HepG2 (cell line): ENCODE results near the gene PRDM15. TPM values are rescaled to one million over a fixed set of nuclear protein-coding genes. Genes with fewer than 3 reads are reported as not detected.

Source experiments
- ATAC-seq: fragments of 200-7000 bp; cut with Tn5 transposase; 3 replicates; pipeline ENCODE4 v1.9.1; 2020; ENCODE audit warnings: mild to moderate bottlenecking, moderate library complexity
- BruUV-seq: library from RNA; stranded (reverse); fragments of 400-500 nt; replicated peaks from 2 replicates; lab custom pipeline; 2021; lab: Mats Ljungman, UMichigan
- CTCF ChIA-PET: fragments of 300-600 bp; formaldehyde crosslinking; extraction: SDS; loops from one replicate; lab custom pipeline; 2021; ENCODE audit warnings: low total read pairs, inconsistent platforms, low intra/inter-chr PET ratio; lab: Yijun Ruan, JAX
- POLR2A ChIA-PET: fragments of 350-600 bp; sonication (Branson Sonifier 250); formaldehyde crosslinking; loops from one replicate; lab custom pipeline; 2020; ENCODE audit warnings: antibody characterized with exemption, inconsistent platforms; lab: Yijun Ruan, JAX
- DNase-seq: peaks from one replicate; pipeline ENCODE4 v3.0.0-alpha.2; 2015; ENCODE audit warnings: low spot score
- FAIRE-seq: peaks from 3 replicates; lab custom pipeline; 2011; peaks lifted over from hg19 to GRCh38; lab: Jason Lieb, UNC
- H2AFZ ChIP-seq: one replicate; pipeline ENCODE4 v1.6.1; 2011; ENCODE audit warnings: low read length, inconsistent platforms
- H3K27ac ChIP-seq: fragments of 300-600 bp; 3 replicates; pipeline ENCODE4 v1.8.0; 2011; ENCODE audit warnings: mixed run types, mild to moderate bottlenecking, mixed read lengths, low read length, inconsistent platforms; ENCODE audit not compliant: insufficient read depth; ENCODE audit errors: extremely low read length
- H3K27me3 ChIP-seq, 2 experiments: fragments of 200-600 bp in 1 of 2; 2 replicates in 1 of 2; 3 replicates in 1 of 2; pipeline versions ENCODE4 v1.6.0 to v1.8.0; 2011; ENCODE audit warnings: low read length in 2 of 2, mild to moderate bottlenecking in 2 of 2, moderate library complexity in 2 of 2, inconsistent platforms in 1 of 2; ENCODE audit not compliant: insufficient read depth in 2 of 2, control insufficient read depth in 1 of 2
- H3K36me3 ChIP-seq, 2 experiments: fragments of 200-600 bp in 1 of 2; replicated peaks in 1 of 2; 2 replicates in 1 of 2; 3 replicates in 1 of 2; pipeline versions ENCODE4 v1.5.1 to v1.8.0; 2011; ENCODE audit warnings: low read length in 2 of 2, inconsistent platforms in 1 of 2; ENCODE audit not compliant: insufficient read depth in 2 of 2, control insufficient read depth in 1 of 2
- H3K4me1 ChIP-seq: 2 replicates; pipeline ENCODE4 v1.5.1; 2012; ENCODE audit warnings: low read length, inconsistent platforms; ENCODE audit not compliant: insufficient read depth
- H3K4me2 ChIP-seq: 2 replicates; pipeline ENCODE4 v1.6.0; 2011; ENCODE audit warnings: low read depth, low read length, inconsistent platforms
- H3K4me3 ChIP-seq, 3 experiments: fragments of 200-600 bp in 1 of 3; sonication (generic), shearing (Covaris generic) in 1 of 3; replicated peaks in 1 of 3; 2 replicates each; pipeline ENCODE4 v1.5.1; 2011 to 2016; ENCODE audit warnings: low read length in 3 of 3, inconsistent platforms in 2 of 3, low read depth in 2 of 3, mild to moderate bottlenecking in 2 of 3, control low read depth in 1 of 3, mixed read lengths in 1 of 3; ENCODE audit not compliant: insufficient read depth in 1 of 3
- H3K79me2 ChIP-seq: one replicate; pipeline ENCODE4 v1.6.1; 2011; ENCODE audit warnings: low read length, inconsistent platforms; ENCODE audit not compliant: insufficient read depth
- H3K9ac ChIP-seq: 2 replicates; pipeline ENCODE4 v1.6.0; 2011; ENCODE audit warnings: mild to moderate bottlenecking, low read depth, low read length, inconsistent platforms; ENCODE audit not compliant: insufficient read depth
- H3K9me3 ChIP-seq: 2 replicates; pipeline ENCODE4 v1.5.1; 2012; ENCODE audit warnings: mild to moderate bottlenecking, low read length
- H4K20me1 ChIP-seq: 2 replicates; pipeline ENCODE4 v1.6.0; 2011; ENCODE audit warnings: inconsistent platforms, mild to moderate bottlenecking, low read length, moderate library complexity; ENCODE audit not compliant: insufficient read depth
- CHD4 ChIP-seq: fragments of 200-600 bp; sonication (generic); IDR thresholded peaks from 2 replicates; pipeline ENCODE4 v1.7.0; 2017; ENCODE audit warnings: mild to moderate bottlenecking, low read length, borderline replicate concordance
- CREB1 ChIP-seq, 2 experiments: fragments of 450-650 bp in 1 of 2; IDR thresholded peaks; 2 replicates each; pipeline ENCODE4 v1.6.1; 2016 to 2017; ENCODE audit warnings: control low read depth in 1 of 2, mild to moderate bottlenecking in 1 of 2, missing compliant biosample characterization in 1 of 2, missing genetic modification characterization in 1 of 2
- ERF ChIP-seq: IDR thresholded peaks from 2 replicates; pipeline ENCODE4 v1.6.1; 2018; ENCODE audit warnings: missing biosample characterization, missing genetic modification reagents
- GMEB1 ChIP-seq: sonication (generic); formaldehyde crosslinking; IDR thresholded peaks from 2 replicates; pipeline ENCODE4 v1.5.1; 2020; ENCODE audit warnings: missing genetic modification reagents, mild to moderate bottlenecking, borderline replicate concordance
- HMGXB4 ChIP-seq, 2 experiments: sonication (generic) in 1 of 2; formaldehyde crosslinking in 1 of 2; IDR thresholded peaks; 2 replicates each; pipeline versions ENCODE4 v1.4.0 to v1.6.1; 2018 to 2020; ENCODE audit warnings: missing genetic modification reagents in 2 of 2, borderline replicate concordance in 1 of 2, low read depth in 1 of 2, mild to moderate bottlenecking in 1 of 2, missing biosample characterization in 1 of 2
- POLR2G ChIP-seq: fragments of 200-400 bp; formaldehyde crosslinking; IDR thresholded peaks from 2 replicates; pipeline ENCODE4 v1.6.1; 2018; ENCODE audit warnings: mild to moderate bottlenecking, low read depth, low read length, moderate library complexity
- RAD21 ChIP-seq: fragments of 450-650 bp; formaldehyde crosslinking; IDR thresholded peaks from 2 replicates; pipeline ENCODE4 v1.5.0; 2020; ENCODE audit warnings: mild to moderate bottlenecking
- REST ChIP-seq, 2 experiments: IDR thresholded peaks; 2 replicates each; pipeline ENCODE4 v1.6.1; 2011 to 2012; ENCODE audit warnings: low read length in 2 of 2, borderline replicate concordance in 1 of 2, low read depth in 1 of 2, mild to moderate bottlenecking in 1 of 2, moderate library complexity in 1 of 2
- SAFB2 ChIP-seq: sonication (generic); formaldehyde crosslinking; IDR thresholded peaks from 2 replicates; pipeline ENCODE4 v1.5.1; 2020; ENCODE audit warnings: missing genetic modification reagents, low read depth, mild to moderate bottlenecking, borderline replicate concordance
- SALL2 ChIP-seq: sonication (generic); formaldehyde crosslinking; IDR thresholded peaks from 2 replicates; pipeline ENCODE4 v1.8.1; 2023; ENCODE audit warnings: mild to moderate bottlenecking, missing genetic modification reagents, inconsistent platforms
- SMAD3 ChIP-seq: sonication (generic); formaldehyde crosslinking; IDR thresholded peaks from 2 replicates; pipeline ENCODE4 v1.4.0; 2020; ENCODE audit warnings: missing genetic modification reagents
- TEAD3 ChIP-seq: optimal IDR thresholded peaks from 2 replicates; pipeline ENCODE3; 2016; ENCODE audit warnings: borderline replicate concordance
- ZMYM4 ChIP-seq: sonication (generic); formaldehyde crosslinking; IDR thresholded peaks from 2 replicates; pipeline ENCODE4 v1.8.1; 2023; ENCODE audit warnings: mild to moderate bottlenecking, missing genetic modification reagents
- ZNF44 ChIP-seq: sonication (generic); formaldehyde crosslinking; IDR thresholded peaks from 2 replicates; pipeline ENCODE4 v1.5.1; 2020; ENCODE audit warnings: mild to moderate bottlenecking, missing genetic modification reagents
- WGBS: methylation state at CpG from one replicate; pipeline ENCODE4 v1.1.6; 2017; ENCODE audit warnings: low lambda C conversion rate; 5-methylcytosine and 5-hydroxymethylcytosine counted together
- in situ Hi-C: cut with HindIII; loops from 2 replicates; pipeline ENCODE4 v1.10.0; 2017; ENCODE audit warnings: low pct_unique_long_range_greater_than_20kb; ENCODE audit not compliant: extremely low pct_ligation_motif_present
- intact Hi-C: fragments of 100-400 bp; cut with micrococcal nuclease; formaldehyde crosslinking; loops from one replicate; pipeline ENCODE4 v1.10.0; 2022; ENCODE audit not compliant: unreplicated experiment
- polyA plus RNA-seq, 8 experiments: library from polyadenylated mRNA; depleted of rRNA in 3 of 8; stranded (reverse) in 7 of 8; unstranded in 1 of 8; fragments of >200 nt; fragmentation: Illumina TruSeq in 4 of 8; extraction: Trizol in 4 of 8; gene quantifications; 2 replicates each; pipeline versions ENCODE4 v1.2.1 to v1.2.3, GENCODE V29; 2011 to 2016; ENCODE audit warnings: low read depth in 4 of 8, missing spikeins in 1 of 8, mixed read lengths in 1 of 8; ENCODE audit not compliant: insufficient read depth in 1 of 8
- total RNA-seq, 5 experiments: library from RNA; depleted of rRNA; stranded (reverse); fragments of >200 nt; fragmentation: Illumina TruSeq; extraction: Trizol; gene quantifications; 2 replicates each; pipeline ENCODE4 v1.2.3, GENCODE V29; 2016; ENCODE audit warnings: low read depth in 1 of 5

The PRDM15 gene
- total and polyA plus RNA-seq, 2 of the 13 experiments (the other 11 are each of a cell fraction or from before 2014, with no cell fraction given): 4.0 to 6.9 TPM

- in situ Hi-C loops: no loop called here
- POLR2A ChIA-PET: no interaction called here
- Histone ChIP-seq H3K9ac (no peak overlapping the region), H3K27me3 (no peaks in the 10 kb centered on the region; a peak in 1 of 5 replicates), H3K9me3 (no peaks in the 10 kb centered on the region), H3K79me2 (no peaks in the 10 kb centered on the region), H3K36me3 (peaks cover 4 to 20% of the 10 kb centered on the region in 2 experiments; a peak in 4 of 5 replicates), H4K20me1 (no peaks in the 10 kb centered on the region), H3K4me1 (no peaks in the 10 kb centered on the region), H3K4me2 (no peak overlapping the region)
- DNase-seq (no peak), FAIRE-seq (no peak), ATAC-seq (no peak)
- CTCF ChIA-PET: interaction anchor here (0.8 to 2.6 kb wide), 4 partner anchors 40 to 289 kb away, joined by 3 to 78 read pairs (median 4); no protein-coding TSS in a partner anchor
- BruUV-seq: no TSS peak
- intact Hi-C loops: loop anchor here (1.0 to 5.0 kb wide), 5 partner anchors 39 to 299 kb away; partner anchors contain the start of gene RIPK4
- WGBS: 91% methylated on average over 24 of the region's 24 CpGs
- TF ChIP-seq TEAD3 (CRISPR knock-in tag) (no peak), CREB1 (IDR thresholded peaks at IDR 0.05) (no peak), CREB1 (CRISPR knock-in tag; IDR thresholded peaks at IDR 0.05) (no peak), REST (IDR thresholded peaks at IDR 0.05; ENCODE audit: borderline replicate concordance in 1 of 2, low read depth in 1 of 2, low read length in 2 of 2) (no peak), RAD21 (no peak), SALL2 (no peak), ZMYM4 (CRISPR knock-in tag) (no peak), ZNF44 (CRISPR knock-in tag) (no peak), HMGXB4 (CRISPR knock-in tag; IDR thresholded peaks at IDR 0.05; ENCODE audit: borderline replicate concordance in 1 of 2, low read depth in 1 of 2) (no peak), SAFB2 (CRISPR knock-in tag) (no peak), SMAD3 (CRISPR knock-in tag) (no peak), POLR2G (no peak), ERF (CRISPR knock-in tag) (no peak), CHD4 (no peak), GMEB1 (CRISPR knock-in tag) (no peak)
- TF ChIP-seq, all 625 proteins: peak for 0
- H3K4me3 ChIP-seq: no peak overlapping the region
- no peak overlapping the region for H2AFZ ChIP-seq
- H3K27ac ChIP-seq: no peak overlapping the region
Observed at GRCh38 chr21:41817877-41818855, 61.0 kb downstream of the PRDM15 start.
